ENCODE results near the gene ING1. TPM values are rescaled to one million over a fixed set of nuclear protein-coding genes. Genes with fewer than 3 reads are reported as not detected.

The ING1 gene
- total and polyA plus RNA-seq, 12 donors: 4.1 to 15.6 (median 6.3) TPM

- TF ChIP-seq, protein P1, sequence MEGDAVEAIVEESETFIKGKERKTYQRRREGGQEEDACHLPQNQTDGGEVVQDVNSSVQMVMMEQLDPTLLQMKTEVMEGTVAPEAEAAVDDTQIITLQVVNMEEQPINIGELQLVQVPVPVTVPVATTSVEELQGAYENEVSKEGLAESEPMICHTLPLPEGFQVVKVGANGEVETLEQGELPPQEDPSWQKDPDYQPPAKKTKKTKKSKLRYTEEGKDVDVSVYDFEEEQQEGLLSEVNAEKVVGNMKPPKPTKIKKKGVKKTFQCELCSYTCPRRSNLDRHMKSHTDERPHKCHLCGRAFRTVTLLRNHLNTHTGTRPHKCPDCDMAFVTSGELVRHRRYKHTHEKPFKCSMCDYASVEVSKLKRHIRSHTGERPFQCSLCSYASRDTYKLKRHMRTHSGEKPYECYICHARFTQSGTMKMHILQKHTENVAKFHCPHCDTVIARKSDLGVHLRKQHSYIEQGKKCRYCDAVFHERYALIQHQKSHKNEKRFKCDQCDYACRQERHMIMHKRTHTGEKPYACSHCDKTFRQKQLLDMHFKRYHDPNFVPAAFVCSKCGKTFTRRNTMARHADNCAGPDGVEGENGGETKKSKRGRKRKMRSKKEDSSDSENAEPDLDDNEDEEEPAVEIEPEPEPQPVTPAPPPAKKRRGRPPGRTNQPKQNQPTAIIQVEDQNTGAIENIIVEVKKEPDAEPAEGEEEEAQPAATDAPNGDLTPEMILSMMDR (IDR thresholded peaks at IDR 0.05): no peak
- intact Hi-C loops (cut with DNase I): loop anchor here in 2 of 10 donors (10.0 kb wide), 2 partner anchors 77 to 87 kb away; partner anchors contain the start of gene NAXD (in 1 of the 2)
- H3K27me3 ChIP-seq: no peaks in the 10 kb centered on the region
- ATAC-seq (no peak), DNase-seq (no peak)
- no peak overlapping the region for H3K4me3 ChIP-seq
- H3K27ac ChIP-seq: no peak overlapping the region
- H3K9me3 ChIP-seq: no peaks in the 10 kb centered on the region
- 41 to 47% methylated on average over 3 of the region's 3 CpGs for WGBS, 2 donors
- H3K36me3 ChIP-seq: peaks cover 0 to 67% (median 42%) of the 10 kb centered on the region in 9 donors
- H3K4me1 ChIP-seq: peaks cover 0 to 61% (median 22%) of the 10 kb centered on the region in 9 donors
Observed at GRCh38 chr13:110702089-110702488, 11.4 kb upstream of the ING1 start.

GRCh38 chr13:110702591-110703526 is 10.6 kb upstream of the ING1 start:
- TF ChIP-seq, protein P1 (IDR thresholded peaks at IDR 0.05): no peak
- no peak for ATAC-seq
- DNase-seq: no peak
- Histone ChIP-seq H3K9me3 (no peaks in the 10 kb centered on the region), H3K36me3 (peaks cover 0 to 59% (median 35%) of the 10 kb centered on the region in 9 donors), H3K4me3 (no peak overlapping the region), H3K4me1 (peaks cover 0 to 56% (median 22%) of the 10 kb centered on the region in 9 donors), H3K27ac (no peak overlapping the region), H3K27me3 (no peaks in the 10 kb centered on the region)
- intact Hi-C loops (cut with DNase I): loop anchor here in 2 of 10 donors (10.0 kb wide), 2 partner anchors 78 to 88 kb away; partner anchors contain the start of gene NAXD (in 1 of the 2)
- WGBS, 2 donors: 87 to 88% methylated on average over 15 of the region's 15 CpGs

DNA sequence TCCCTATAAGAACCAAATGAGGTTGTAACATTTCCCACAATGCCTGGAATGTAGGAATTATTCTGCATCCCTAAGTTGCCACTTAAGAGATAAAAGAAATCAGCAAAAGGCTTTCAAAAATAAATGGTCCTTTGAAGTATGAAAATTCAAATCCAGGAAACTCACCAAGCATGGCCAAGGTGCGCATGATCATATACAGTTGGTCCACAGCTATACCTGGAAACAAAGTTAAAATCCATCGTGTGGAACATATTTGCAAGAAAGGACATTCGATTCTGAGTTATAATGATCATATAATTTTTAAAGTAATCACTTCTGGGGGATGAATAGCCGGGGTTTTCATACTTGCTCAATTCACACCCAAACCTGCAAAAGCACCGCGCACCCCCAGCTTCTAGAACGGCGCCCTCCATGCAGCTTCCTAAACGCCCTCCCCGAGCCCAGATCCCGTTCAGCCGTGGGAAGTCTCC is 8.1 kb upstream of the ING1 start:
- Histone ChIP-seq H3K4me1 (peaks cover 0 to 43% (median 22%) of the 10 kb centered on the region in 9 donors), H3K36me3 (peaks cover 0 to 34% (median 12%) of the 10 kb centered on the region in 9 donors), H3K9me3 (no peaks in the 10 kb centered on the region), H3K27me3 (no peaks in the 10 kb centered on the region), H3K4me3 (peak overlapping the region; percentile 69 to 87 (median 76)), H3K27ac (peak overlapping the region; percentile 44 to 93 (median 85))
- TF ChIP-seq, protein P1 (IDR thresholded peaks at IDR 0.05): no peak
- WGBS, 2 donors: 7% methylated on average over 12 of the region's 12 CpGs
- intact Hi-C loops (cut with DNase I): loop anchor here in 4 of 10 donors (5.0 to 10.0 kb wide), 4 partner anchors 81 to 112 kb away; partner anchors contain the start of gene NAXD (in 2 of the 4)
- ATAC-seq (no peak), DNase-seq (no peak)

DNA sequence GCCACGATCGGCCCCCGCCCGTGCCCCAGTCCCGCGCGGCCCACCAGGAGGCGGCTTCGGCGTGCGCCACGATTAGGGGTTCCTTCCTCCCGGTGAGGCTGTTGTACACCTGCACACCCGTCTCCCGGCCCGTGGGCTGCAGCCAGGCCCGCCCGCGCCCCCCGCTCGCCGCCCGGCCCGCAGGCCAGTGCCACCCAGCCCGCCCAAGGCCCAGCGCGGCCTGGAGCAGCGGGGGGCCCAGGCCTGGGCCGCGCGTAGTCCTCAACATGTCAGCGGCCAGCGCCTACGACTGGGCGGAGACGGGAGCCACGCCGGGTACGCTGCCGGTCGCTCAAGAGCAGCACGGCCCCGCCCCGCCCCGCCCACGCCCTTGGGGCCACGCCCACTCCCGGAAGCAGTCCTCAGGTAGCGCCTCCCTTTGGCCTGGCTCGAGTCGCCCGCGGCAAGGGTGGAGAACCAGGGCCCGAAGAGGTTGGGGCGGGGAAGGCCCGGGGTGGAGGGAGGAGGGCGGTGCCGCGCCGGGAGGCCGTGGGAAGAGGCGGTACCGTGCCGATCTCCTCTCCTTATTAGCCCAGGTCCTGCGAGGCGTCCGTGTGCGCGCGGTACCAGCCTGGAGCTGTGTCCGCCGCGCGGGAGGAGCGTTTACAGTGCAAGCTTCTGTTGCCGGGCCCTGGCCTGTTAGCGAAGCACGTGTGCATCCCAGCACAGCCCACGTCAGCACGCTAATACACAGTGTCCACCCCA is 7.5 kb upstream of the ING1 start, which contains the start of gene CARS2:
CARS2 (minus strand) TSS at position 291 of the 744 bp plus-strand sequence; CDS start at position 268, 23 bp downstream.
- TF ChIP-seq, protein P1 (IDR thresholded peaks at IDR 0.05): peak in 3 of 9 donors; percentile 10 to 28 (median 17)
- Histone ChIP-seq H3K27me3 (no peaks in the 10 kb centered on the region), H3K4me3 (peak within 1 kb of the TSS; percentile 69 to 87 (median 76)), H3K9me3 (no peaks in the 10 kb centered on the region), H3K4me1 (peaks cover 0 to 48% (median 22%) of the 10 kb centered on the region in 9 donors), H3K36me3 (peaks cover 0 to 28% (median 6%) of the 10 kb centered on the region in 9 donors), H3K27ac (peak within 1 kb of the TSS; percentile 44 to 93 (median 85))
- intact Hi-C loops (cut with DNase I): loop anchor here in 4 of 10 donors (5.0 to 10.0 kb wide), 4 partner anchors 81 to 111 kb away; partner anchors contain the start of gene NAXD (in 2 of the 4)
- 0% methylated on average over 67 to 79 of the region's 80 CpGs for WGBS, 2 donors
- DNase-seq: peak; percentile 94 to 97
- peak; percentile 97 to 99 (median 98) for ATAC-seq
